AG10803 (cell line): ENCODE data around the gene DAGLB.
"Not testable (repeated sequence)": the region's sequence is repeated elsewhere in the genome, so short reads cannot be mapped to it uniquely, and the experiment has no call there.

Source experiments
- DNase-seq: peaks from one replicate; pipeline ENCODE4 v3.0.0; 2010; ENCODE audit warnings: low read depth
- H3K4me3 ChIP-seq: 2 replicates; pipeline ENCODE4 v1.5.1; 2011; ENCODE audit warnings: mild to moderate bottlenecking, low read length, control low read depth
- CTCF ChIP-seq: conservative IDR thresholded peaks from 2 replicates; pipeline ENCODE4 v1.5.1; 2011; ENCODE audit warnings: mild to moderate bottlenecking, low read length, control low read depth, inconsistent platforms

Gene DAGLB

DNA sequence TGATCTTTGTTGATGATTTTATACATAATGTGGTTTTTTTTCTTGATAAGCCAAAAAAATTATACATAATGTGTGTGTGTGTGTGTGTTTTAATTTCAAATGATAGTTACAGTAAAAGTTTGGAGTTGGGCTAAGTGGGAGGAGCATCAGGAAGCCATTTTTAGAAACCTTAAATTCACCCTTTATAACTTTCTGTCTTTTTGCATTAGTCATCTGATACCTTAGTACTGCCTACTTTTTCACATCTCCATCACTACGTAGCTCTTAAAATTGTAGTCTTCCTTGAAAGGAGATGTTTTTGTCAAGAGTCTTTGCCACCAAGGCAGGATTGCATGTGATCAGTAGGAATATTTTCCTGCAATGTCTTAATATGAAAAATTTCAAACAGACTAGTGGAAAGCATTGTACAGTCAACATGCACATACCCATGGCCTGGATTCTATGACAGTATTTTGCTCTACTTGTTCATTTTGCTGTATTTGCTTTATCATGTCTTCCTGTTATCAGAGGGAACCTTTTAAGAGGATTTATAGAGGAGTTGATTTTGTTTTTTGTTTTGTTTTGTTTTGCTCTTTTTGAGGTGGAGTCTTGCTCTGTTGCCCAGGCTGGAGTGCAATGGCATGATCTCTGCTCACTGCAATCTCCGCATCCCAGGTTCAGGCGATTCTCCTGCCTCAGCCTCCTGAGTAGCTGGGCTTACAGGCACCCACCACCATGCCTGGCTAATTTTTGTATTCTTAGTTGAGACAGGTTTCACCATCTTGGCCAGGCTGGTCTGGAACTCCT lies 67.3 kb downstream of the DAGLB start:
- no peak for DNase-seq
- no peak for TF ChIP-seq CTCF
- no peak overlapping the region for H3K4me3 ChIP-seq

- H3K4me3 ChIP-seq = no peak overlapping the region
- no peak for TF ChIP-seq CTCF
- no peak for DNase-seq
Measured at GRCh38 chr7:6379886-6380285, 67.9 kb downstream of the DAGLB start.

- DNase-seq, H3K4me3 ChIP-seq: not testable (repeated sequence)
Measured at GRCh38 chr7:6378556-6378955, 69.2 kb downstream of the DAGLB start.

- DNase-seq = no peak
- TF ChIP-seq CTCF = no peak
- H3K4me3 ChIP-seq = peak overlapping the region; percentile 27
Measured at GRCh38 chr7:6376820-6377219, 70.9 kb downstream of the DAGLB start.

- H3K4me3 ChIP-seq = peak overlapping the region; percentile 82
- peak; percentile 26 for DNase-seq
- TF ChIP-seq CTCF = no peak
Measured at GRCh38 chr7:6375348-6376101, 72.2 kb downstream of the DAGLB start.

- no peak for TF ChIP-seq CTCF
- peak; percentile 46 for DNase-seq
- H3K4me3 ChIP-seq = no peak overlapping the region
Measured at GRCh38 chr7:6367701-6368211, 80.0 kb downstream of the DAGLB start.

- no peak for DNase-seq
- TF ChIP-seq CTCF = no peak
- H3K4me3 ChIP-seq = no peak overlapping the region
Measured at GRCh38 chr7:6365451-6365850, 82.3 kb downstream of the DAGLB start.
